HPDE6-E6E7 (cell line): Measurements from ENCODE around the gene SETBP1.

Experiments
- DNase-seq: peaks from one replicate; pipeline ENCODE4 v3.0.0; 2011; ENCODE audit warnings: missing footprints; ENCODE audit errors: extremely low spot score

The SETBP1 gene

DNA sequence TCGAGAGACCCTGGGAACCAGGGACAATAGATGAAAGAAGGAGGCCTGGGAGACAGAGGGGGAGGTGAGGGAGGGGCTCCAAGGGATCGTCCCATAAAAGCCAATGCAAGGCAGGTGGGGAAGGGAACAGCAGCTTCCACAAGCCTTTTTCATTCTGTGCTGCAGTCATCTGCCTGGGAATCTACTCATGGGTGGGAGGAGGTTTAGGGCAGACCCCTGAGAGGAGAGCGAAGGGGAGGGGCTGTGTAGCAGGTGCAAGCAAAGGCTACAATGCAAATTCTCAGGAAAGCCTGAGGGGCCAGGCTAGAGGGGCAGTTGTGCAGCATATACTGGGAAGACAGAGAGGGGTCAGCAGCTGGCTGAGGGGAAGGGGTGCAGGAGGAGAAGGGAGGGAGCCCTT is 135.4 kb downstream of the SETBP1 start:
- DNase-seq, result no peak

DNA sequence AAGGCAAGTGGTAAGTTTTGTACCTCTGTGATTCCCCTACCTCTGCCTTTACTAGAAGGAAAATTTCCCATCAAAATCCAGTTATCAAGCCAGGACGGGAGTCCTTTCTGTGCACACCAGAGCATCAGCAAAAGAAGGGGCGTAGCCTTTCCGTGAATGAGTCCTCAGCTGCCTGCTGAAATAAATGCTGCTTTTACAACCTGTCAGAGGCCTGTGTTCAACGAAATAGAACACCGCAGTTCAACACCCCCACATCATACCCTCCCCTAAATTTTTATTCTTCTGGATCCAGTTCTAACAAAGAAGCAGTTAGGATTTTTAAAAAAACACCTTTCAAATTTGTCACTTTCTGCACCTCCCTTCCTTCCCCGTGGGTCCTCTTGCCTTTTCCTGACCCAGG is 135.8 kb downstream of the SETBP1 start:
- DNase-seq, result no peak

GRCh38 chr18:44817831-44818473 is 137.3 kb downstream of the SETBP1 start:
- no peak for DNase-seq

- no peak for DNase-seq
Measured at GRCh38 chr18:44818668-44819403, 138.1 kb downstream of the SETBP1 start.

- DNase-seq, result no peak
Measured at GRCh38 chr18:44819944-44820510, 139.3 kb downstream of the SETBP1 start.

GRCh38 chr18:44821924-44822323 is 141.2 kb downstream of the SETBP1 start:
- no peak for DNase-seq

DNA sequence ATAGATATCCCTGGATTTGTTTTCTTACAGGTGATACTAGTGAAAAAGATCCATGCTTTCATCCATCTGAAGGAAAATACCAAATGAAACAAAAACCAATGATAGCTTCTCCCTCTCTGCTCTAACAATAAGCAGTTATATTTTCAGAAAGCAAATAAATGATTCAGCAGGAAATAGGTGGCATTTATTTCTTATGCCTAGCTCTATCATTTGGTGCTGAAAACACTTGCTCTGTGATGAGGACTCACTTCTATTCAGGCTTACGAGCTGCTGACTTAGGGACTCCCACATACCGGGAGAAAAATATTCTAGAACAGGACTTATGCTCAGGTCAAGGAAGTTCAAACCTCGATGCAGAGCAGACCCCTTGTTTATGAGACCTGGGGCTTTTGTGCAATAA is 142.6 kb downstream of the SETBP1 start:
- no peak for DNase-seq

DNA sequence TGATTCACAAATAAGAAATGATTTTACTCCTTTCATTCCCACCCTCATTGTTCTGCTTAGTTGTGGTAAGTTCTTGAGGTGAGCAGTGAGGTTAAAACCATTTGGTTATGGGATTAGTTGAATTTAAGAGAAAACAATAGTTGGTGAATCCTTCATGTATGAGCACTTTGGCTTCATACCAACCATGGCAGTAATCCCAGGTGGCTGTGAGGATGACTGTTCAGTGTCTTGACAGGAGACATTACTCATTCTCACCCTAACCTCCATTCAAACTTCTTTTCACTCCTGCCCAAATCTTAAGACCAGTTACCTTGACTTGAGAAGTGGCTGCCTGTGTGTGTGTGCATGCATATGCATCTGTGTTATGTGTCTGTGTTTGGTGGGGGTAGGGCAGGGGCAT is 143.1 kb downstream of the SETBP1 start:
- DNase-seq, result peak; percentile 54

- no peak for DNase-seq
Measured at GRCh38 chr18:44824884-44825283, 144.2 kb downstream of the SETBP1 start.

DNA sequence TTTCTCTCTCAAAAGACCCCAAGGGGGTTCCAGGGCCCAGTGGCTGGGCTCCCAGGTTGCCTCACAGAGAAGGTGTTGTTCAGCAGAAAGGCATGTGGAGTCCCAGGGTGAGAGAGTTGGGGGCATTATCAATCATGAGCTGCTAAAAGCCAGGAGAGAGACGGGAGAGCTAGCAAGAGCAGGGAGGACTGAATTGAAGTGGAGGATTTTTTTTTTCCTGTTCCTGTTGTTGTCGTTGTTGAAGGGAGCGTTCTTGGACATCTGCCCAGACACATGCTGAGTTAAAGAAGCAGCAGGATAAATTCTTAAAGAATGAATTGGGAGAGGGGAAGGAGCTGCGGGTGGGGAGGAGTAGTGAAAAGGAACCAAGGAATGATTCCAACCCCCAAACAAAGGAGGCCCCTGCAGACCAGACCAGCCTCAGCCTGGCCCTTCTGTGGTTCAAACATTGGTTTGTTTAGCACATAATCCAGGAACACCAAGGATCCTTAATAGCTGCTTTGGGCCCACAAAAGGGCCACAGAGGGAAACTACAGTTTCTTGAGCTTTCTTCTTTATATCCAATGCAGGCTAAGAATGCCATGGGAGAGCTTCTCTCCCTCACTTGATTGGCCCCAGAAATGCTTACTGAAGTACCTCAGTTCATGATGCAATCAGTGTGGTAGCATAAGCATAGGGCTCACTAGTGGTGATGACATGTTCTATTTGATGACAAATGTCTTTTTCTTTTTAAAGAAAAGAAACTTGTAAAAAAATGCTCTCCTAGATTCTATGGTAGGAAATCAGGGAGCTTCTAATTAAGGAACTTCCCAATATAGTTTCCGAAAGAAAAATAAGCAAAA is 146.0 kb downstream of the SETBP1 start:
- DNase-seq, result peak; percentile 23

- DNase-seq, result no peak
Measured at GRCh38 chr18:44828080-44828479, 147.4 kb downstream of the SETBP1 start.

DNA sequence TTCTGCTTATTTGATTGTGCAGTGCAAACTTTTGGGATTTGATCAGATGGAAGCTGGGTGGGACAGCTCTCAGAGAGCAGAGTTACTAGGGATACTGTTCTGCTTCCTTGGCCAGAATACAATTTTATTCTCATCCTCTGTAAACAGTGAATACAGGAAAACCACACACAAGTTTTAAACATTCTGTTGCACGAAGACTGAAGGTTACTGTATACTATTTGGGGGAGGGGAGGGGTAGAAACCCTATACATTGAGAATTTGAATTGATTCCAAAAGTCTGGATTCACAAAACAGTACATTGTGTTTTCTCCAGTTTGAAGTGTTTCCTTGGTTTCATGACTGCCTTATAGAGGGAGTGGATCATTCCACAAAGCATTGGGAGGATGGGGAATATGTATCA is 149.9 kb downstream of the SETBP1 start:
- no peak for DNase-seq

DNA sequence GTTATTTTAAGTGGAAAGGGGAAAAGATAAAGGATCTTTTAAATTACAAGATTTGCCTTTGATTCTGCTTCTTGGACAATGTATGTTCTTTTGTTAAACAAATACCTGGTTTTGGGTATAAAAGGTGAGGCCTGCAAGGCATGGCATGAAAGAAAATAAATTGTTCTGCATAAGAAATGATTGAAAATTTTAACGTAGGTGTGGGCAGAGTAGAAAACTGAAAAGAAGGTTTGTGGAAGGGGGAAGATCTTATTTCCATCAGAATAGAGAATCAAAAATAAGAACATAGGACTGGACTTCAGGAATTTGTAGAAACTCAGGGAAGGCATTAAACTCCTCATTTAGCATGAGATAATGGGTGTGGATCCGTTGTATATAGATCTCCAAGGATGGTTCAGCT is 153.1 kb downstream of the SETBP1 start:
- no peak for DNase-seq

DNA sequence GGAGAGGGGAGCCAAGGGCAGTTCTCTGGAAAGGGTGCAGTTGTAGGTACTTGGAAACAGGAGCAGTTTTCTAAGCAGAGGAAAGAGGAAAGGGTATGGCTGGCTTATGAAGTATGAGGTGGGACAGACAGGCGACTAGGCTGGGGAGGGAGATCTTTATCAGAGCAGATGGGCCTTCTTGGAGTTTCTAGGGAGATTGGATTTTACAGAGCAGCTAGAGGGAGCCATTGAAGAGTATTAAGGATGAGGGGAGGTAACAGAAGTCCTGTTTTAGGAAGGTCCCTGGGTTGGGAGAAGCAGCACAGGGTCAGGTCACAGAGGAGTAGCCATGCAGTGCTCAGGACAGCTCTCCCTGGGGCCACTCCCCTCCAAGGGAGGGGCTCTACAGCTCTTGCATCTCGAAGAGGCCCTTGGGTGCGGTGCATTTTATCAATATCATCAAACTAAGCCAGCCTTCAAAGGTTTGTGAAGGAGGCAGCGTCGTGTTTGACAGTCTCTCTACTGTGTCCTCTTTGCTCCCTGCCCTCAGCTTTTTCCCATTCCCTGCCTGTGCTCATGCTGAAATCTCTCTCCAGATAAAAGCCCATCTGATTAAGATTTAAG is 154.3 kb downstream of the SETBP1 start:
- DNase-seq, result no peak

GRCh38 chr18:44835703-44836102 is 155.0 kb downstream of the SETBP1 start:
- DNase-seq, result no peak

DNA sequence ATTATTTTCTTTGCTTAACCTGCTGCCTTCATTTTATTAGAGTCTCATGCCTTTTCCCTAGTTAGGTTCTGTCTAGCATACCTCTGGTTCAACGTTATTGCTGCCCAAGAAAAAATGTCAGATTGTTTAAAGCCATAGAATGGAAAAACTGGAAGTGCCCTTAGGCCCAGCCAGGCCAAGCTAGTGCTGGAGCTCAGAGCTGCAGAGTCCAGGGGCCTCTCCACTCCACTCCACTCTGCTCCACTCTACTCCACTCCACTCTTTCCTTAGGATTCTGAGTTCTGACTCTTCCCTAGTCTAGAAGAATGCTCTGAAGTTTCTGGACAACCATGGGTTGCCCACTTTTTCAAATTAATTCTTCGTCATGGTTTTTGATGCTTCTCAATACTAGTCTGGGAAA is 155.6 kb downstream of the SETBP1 start:
- DNase-seq, result no peak

- DNase-seq, result no peak
Measured at GRCh38 chr18:44837482-44838180, 156.9 kb downstream of the SETBP1 start.

DNA sequence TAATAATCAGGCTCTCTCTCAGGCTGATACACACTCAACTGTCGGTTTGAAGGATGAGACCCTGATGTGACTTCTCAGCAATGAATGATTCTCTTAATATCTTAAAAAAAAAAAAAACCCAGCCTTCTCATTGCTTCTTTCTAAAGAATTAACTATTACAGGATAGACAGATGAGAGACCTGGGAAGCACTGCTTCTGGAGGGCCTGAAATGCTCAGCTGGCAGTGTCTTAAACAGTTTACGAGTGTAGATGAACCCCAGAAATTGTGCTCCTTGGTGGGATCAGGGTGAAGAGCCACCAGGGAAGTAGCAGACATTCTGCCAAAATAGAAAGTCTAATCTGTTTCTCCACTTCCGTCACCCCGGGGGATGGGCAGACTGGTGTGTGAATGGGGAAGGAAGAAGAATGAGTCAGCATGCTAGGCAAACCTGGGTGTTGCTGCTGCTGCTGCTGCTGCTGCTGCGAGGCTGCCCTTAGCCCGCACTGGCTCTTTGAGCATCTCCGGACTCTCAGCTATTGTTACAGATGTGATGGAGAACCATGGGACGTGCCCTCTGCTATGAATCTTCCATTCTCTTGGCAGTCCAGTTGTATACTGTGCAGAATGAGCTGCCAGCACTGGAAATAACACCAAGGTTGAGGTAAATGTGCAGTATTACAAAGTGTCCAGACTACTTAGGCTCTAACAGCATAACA is 158.4 kb downstream of the SETBP1 start:
- peak; percentile 81 for DNase-seq

DNA sequence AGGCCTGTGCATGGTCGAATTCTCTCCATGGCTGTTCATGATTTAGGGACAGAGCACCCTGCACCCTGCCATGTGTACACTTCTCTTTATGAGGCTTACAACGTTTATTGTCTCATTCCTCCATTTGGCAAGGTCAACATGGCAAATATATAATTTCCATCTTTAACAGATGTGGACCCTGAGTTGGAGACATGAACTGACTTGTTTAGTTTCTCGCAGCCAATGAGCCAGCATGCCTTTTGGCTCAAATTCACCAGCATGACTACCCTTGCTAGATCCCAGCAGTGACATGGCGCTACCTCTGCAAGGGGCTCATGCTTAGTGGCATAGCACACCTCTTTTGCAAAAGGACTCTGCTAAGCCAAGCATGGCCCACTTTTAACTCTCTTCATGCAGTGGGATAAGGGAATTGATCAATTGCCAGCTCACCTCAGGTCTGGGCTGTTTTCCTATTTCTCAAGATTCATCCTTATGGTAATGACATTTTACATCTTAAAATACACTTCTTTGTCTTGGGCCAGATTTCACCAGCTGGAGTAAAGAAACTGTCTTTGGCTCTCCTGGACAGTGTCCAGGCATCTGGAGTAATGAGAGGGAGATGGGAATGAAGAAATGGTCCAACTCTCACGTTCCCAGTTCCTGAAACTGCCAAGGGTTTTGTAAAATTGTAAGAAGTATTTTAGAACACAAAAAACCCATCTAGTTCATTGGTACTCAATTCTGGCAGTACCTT is 159.5 kb downstream of the SETBP1 start:
- DNase-seq, result no peak

GRCh38 chr18:44841221-44841620 is 160.5 kb downstream of the SETBP1 start:
- DNase-seq, result no peak
